ENCODE data around the gene LGALSL. TPM values are rescaled to one million over a fixed set of nuclear protein-coding genes. Genes with fewer than 3 reads are reported as not detected.

Gene LGALSL
- total and polyA plus RNA-seq, 9 of the 15 experiments (the other 6 are each of a cell fraction or from before 2014, with no cell fraction given): 0.04 to 0.29 (median 0.14) TPM; not detected in 3

DNA sequence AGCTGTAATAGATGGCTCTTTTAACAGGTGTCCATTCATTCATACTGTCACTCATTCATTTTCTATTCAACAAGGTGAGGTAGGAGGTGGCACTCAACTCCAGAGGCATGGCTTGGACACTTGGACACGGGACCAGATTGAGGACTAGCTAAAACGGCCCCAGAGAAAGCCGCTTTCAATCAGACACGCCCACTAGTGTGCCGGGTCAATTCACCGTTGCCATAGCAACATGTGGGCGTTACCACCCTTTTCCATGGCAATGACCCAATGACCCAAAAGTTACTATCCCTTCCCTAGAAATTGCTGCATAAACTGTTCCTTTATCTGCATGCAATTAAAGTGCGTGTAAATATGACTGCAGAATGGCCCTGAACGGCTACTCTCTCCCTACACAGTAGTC, 49.2 kb upstream of the LGALSL start:
- intact Hi-C loops (cut with micrococcal nuclease) (no loop called here), in situ Hi-C loops (cut with MboI) (no loop called here)
- DNase-seq (ENCODE audit: extremely low read depth in 1 of 4, low spot score in 3 of 4) (peak; percentile 21 to 57 (median 48)), FAIRE-seq (no peak), ATAC-seq (0 out of 3 replicates have a peak, but pooled peaks have one; percentile 40)
- Histone ChIP-seq H3K4me3 (no peak overlapping the region), H3K79me2 (ENCODE audit: control insufficient read depth, insufficient read depth, low read length) (no peaks in the 10 kb centered on the region), H3K9me1 (ENCODE audit: control insufficient read depth, insufficient read depth, low read length) (no peaks in the 10 kb centered on the region), H2AFZ (ENCODE audit: low read depth, low read length) (peak overlapping the region; percentile 5; the same call in 1 of the 2 replicates), H3K9me3 (replicated peaks; ENCODE audit: control insufficient read depth, insufficient read depth, low read depth, low read length) (no peaks in the 10 kb centered on the region), H4K20me1 (replicated peaks; ENCODE audit: control insufficient read depth, insufficient read depth, low read length) (no peaks in the 10 kb centered on the region), H3K4me1 (replicated peaks in 1 of 2; ENCODE audit: control insufficient read depth in 2 of 2, insufficient read depth in 2 of 2, low read length in 2 of 2) (peaks cover 0 to 22% of the 10 kb centered on the region in 2 experiments; a peak in 4 of 5 replicates), H3K27ac (ENCODE audit: extremely low read depth, low read depth, low read length) (no peak overlapping the region), H3K36me3 (ENCODE audit: control insufficient read depth, insufficient read depth, low read length) (no peaks in the 10 kb centered on the region), H3K4me2 (ENCODE audit: insufficient read depth, low read length) (no peak overlapping the region), H3K27me3 (ENCODE audit: control insufficient read depth in 2 of 2, insufficient read depth in 2 of 2, low read length in 2 of 2) (peaks cover 0 to 24% of the 10 kb centered on the region in 2 experiments; a peak in 2 of 5 replicates), H3K9ac (ENCODE audit: insufficient read depth in 1 of 2, low read depth in 2 of 2, low read length in 2 of 2) (no peak overlapping the region)
- no TSS peak for BruUV-seq (replicated peaks)
- CTCF ChIA-PET (ENCODE audit: low intra/inter-chr PET ratio): no interaction called here
- POLR2A ChIA-PET: no interaction called here
- TF ChIP-seq ARID2 (IDR thresholded peaks at IDR 0.05) (no peak), NR2C1 (IDR thresholded peaks at IDR 0.05) (no peak), NR2C1 (tag; IDR thresholded peaks at IDR 0.05) (peak; percentile 57), PURB (CRISPR knock-in tag; IDR thresholded peaks at IDR 0.05; ENCODE audit: low read depth) (no peak), U2AF2 (optimal IDR thresholded peaks at IDR 0.05; ENCODE audit: low read depth, low read length) (no peak), ATF2 (CRISPR knock-in tag; IDR thresholded peaks at IDR 0.05) (no peak), CSDE1 (IDR thresholded peaks at IDR 0.05) (peak in 1 of 2 experiments; percentile 71; a peak in 2 of 4 replicates), NONO (IDR thresholded peaks at IDR 0.05; ENCODE audit: low read depth in 2 of 2, low read length in 1 of 2) (no peak), RFX1 (IDR thresholded peaks at IDR 0.05) (peak; percentile 95), BMI1 (IDR thresholded peaks at IDR 0.05; ENCODE audit: low read length) (peak; percentile 76; the same call in 1 of the 2 replicates), CEBPG (CRISPR knock-in tag; IDR thresholded peaks at IDR 0.05) (peak; percentile 42), CEBPG (tag; conservative IDR thresholded peaks at IDR 0.05 in 1 of 2, IDR thresholded peaks at IDR 0.05 in 1 of 2) (no peak), KLF13 (tag; IDR thresholded peaks at IDR 0.05; ENCODE audit: borderline replicate concordance, low read depth) (0 out of 2 replicates have a peak, but pooled peaks have one; percentile 65), EGR1 (conservative IDR thresholded peaks at IDR 0.05) (peak; percentile 58)
- TF ChIP-seq, protein P1, sequence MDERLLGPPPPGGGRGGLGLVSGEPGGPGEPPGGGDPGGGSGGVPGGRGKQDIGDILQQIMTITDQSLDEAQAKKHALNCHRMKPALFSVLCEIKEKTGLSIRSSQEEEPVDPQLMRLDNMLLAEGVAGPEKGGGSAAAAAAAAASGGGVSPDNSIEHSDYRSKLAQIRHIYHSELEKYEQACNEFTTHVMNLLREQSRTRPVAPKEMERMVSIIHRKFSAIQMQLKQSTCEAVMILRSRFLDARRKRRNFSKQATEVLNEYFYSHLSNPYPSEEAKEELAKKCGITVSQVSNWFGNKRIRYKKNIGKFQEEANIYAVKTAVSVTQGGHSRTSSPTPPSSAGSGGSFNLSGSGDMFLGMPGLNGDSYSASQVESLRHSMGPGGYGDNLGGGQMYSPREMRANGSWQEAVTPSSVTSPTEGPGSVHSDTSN (CRISPR knock-in tag; IDR thresholded peaks at IDR 0.05; ENCODE audit: low read depth): no peak
- TF ChIP-seq, protein P1 (tag; conservative IDR thresholded peaks at IDR 0.05; ENCODE audit: low read depth): 0 out of 2 replicates have a peak, but pooled peaks have one; percentile 8
- TF ChIP-seq, protein P2, sequence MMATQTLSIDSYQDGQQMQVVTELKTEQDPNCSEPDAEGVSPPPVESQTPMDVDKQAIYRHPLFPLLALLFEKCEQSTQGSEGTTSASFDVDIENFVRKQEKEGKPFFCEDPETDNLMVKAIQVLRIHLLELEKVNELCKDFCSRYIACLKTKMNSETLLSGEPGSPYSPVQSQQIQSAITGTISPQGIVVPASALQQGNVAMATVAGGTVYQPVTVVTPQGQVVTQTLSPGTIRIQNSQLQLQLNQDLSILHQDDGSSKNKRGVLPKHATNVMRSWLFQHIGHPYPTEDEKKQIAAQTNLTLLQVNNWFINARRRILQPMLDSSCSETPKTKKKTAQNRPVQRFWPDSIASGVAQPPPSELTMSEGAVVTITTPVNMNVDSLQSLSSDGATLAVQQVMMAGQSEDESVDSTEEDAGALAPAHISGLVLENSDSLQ (IDR thresholded peaks at IDR 0.05): 0 out of 2 replicates have a peak, but pooled peaks have one; percentile 37
- 4% methylated on average over 9 of the region's 9 CpGs for WGBS (ENCODE audit: insufficient coverage, low coverage, missing lambda C conversion rate)

All from K562 (cell line).